ENCODE measurements around the gene SGCA.

GRCh38 chr17:50139185-50139783 is 26.5 kb upstream of the SGCA start:
- TF ChIP-seq, protein P1, sequence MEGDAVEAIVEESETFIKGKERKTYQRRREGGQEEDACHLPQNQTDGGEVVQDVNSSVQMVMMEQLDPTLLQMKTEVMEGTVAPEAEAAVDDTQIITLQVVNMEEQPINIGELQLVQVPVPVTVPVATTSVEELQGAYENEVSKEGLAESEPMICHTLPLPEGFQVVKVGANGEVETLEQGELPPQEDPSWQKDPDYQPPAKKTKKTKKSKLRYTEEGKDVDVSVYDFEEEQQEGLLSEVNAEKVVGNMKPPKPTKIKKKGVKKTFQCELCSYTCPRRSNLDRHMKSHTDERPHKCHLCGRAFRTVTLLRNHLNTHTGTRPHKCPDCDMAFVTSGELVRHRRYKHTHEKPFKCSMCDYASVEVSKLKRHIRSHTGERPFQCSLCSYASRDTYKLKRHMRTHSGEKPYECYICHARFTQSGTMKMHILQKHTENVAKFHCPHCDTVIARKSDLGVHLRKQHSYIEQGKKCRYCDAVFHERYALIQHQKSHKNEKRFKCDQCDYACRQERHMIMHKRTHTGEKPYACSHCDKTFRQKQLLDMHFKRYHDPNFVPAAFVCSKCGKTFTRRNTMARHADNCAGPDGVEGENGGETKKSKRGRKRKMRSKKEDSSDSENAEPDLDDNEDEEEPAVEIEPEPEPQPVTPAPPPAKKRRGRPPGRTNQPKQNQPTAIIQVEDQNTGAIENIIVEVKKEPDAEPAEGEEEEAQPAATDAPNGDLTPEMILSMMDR (IDR thresholded peaks at IDR 0.05; ENCODE audit: borderline replicate concordance, extremely low read depth, low read length, poor library complexity, severe bottlenecking): no peak
- no peak for TF ChIP-seq EZH2 (IDR thresholded peaks at IDR 0.05; ENCODE audit: borderline replicate concordance, low read depth, low read length, severe bottlenecking)
